Chondrocyte (in vitro differentiated cells): ENCODE measurements around the gene LAMB1. TPM values are rescaled to one million over a fixed set of nuclear protein-coding genes. Genes with fewer than 3 reads are reported as not detected.
A peak's percentile ranks its signal among the peaks of the same experiment; 100 is the strongest.

Source experiments
- DNase-seq: peaks from one replicate; pipeline ENCODE4 v3.0.0; 2021; ENCODE audit warnings: mixed read lengths, low spot score
- H3K27ac Mint-ChIP-seq: one replicate; pipeline ENCODE4 v1.8.0; 2021; ENCODE audit warnings: mild to moderate bottlenecking, moderate library complexity, mixed read lengths; ENCODE audit not compliant: unreplicated experiment
- H3K27me3 Mint-ChIP-seq: 2 replicates; pipeline ENCODE4 v1.8.0; 2021; ENCODE audit warnings: low read depth, mixed read lengths
- H3K36me3 Mint-ChIP-seq: 2 replicates; pipeline ENCODE4 v1.8.0; 2021; ENCODE audit warnings: low read depth, mixed read lengths
- H3K4me1 Mint-ChIP-seq: 2 replicates; pipeline ENCODE4 v1.8.0; 2021; ENCODE audit warnings: low read depth, mild to moderate bottlenecking, mixed read lengths
- H3K4me3 Mint-ChIP-seq: one replicate; pipeline ENCODE4 v1.8.0; 2021; ENCODE audit warnings: mild to moderate bottlenecking, moderate library complexity, mixed read lengths; ENCODE audit not compliant: unreplicated experiment
- H3K9me3 Mint-ChIP-seq: 2 replicates; pipeline ENCODE4 v1.8.0; 2021; ENCODE audit warnings: low read depth, mixed read lengths
- total RNA-seq: library from RNA; stranded (reverse); gene quantifications from 3 replicates; pipeline ENCODE4 v1.2.1, GENCODE V29; 2021
- TF ChIP-seq, protein P1 (sequence below): fragments of 200-600 bp; sonication (generic); IDR thresholded peaks from 2 replicates; pipeline ENCODE4 v1.5.0; 2021; ENCODE audit warnings: antibody characterized with exemption, mild to moderate bottlenecking, moderate library complexity

Gene LAMB1
- total RNA-seq, 1 donor from 2014 or later, result 466 TPM

DNA sequence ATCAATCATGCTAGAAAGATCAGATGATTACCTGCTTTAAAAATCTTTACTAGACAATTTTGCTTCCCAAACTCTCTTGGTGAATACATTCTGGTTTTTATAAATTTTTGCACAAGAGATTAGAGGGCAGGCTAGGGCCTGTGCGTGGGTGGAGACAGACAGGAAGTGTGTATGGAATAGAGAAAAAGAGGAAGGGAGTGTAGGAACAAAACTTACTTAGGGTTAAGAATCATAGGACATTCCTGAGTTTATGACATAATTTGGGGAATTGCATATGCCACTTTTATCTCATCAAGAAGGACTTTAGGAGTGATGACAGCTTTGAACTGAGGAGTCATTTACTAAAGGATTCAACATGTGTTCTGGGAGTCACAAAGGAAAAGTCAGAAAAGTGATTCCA is 31.3 kb downstream of the LAMB1 start:
- Mint-ChIP-seq H3K9me3 (no peaks in the 10 kb centered on the region), H3K4me3 (no peak overlapping the region), H3K27me3 (no peaks in the 10 kb centered on the region), H3K36me3 (peaks cover 40% of the 10 kb centered on the region), H3K4me1 (peaks cover 33% of the 10 kb centered on the region), H3K27ac (peak overlapping the region; percentile 75)
- no peak for DNase-seq
- TF ChIP-seq, protein P1, sequence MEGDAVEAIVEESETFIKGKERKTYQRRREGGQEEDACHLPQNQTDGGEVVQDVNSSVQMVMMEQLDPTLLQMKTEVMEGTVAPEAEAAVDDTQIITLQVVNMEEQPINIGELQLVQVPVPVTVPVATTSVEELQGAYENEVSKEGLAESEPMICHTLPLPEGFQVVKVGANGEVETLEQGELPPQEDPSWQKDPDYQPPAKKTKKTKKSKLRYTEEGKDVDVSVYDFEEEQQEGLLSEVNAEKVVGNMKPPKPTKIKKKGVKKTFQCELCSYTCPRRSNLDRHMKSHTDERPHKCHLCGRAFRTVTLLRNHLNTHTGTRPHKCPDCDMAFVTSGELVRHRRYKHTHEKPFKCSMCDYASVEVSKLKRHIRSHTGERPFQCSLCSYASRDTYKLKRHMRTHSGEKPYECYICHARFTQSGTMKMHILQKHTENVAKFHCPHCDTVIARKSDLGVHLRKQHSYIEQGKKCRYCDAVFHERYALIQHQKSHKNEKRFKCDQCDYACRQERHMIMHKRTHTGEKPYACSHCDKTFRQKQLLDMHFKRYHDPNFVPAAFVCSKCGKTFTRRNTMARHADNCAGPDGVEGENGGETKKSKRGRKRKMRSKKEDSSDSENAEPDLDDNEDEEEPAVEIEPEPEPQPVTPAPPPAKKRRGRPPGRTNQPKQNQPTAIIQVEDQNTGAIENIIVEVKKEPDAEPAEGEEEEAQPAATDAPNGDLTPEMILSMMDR, result no peak

GRCh38 chr7:107971100-107971499 is 31.9 kb downstream of the LAMB1 start:
- DNase-seq, result no peak
- H3K27me3 Mint-ChIP-seq, result no peaks in the 10 kb centered on the region

GRCh38 chr7:107969856-107970255 is 33.1 kb downstream of the LAMB1 start:
- no peaks in the 10 kb centered on the region for H3K27me3 Mint-ChIP-seq
- H3K27ac Mint-ChIP-seq, result no peak overlapping the region
- DNase-seq, result no peak
- TF ChIP-seq, protein P1, result no peak
- H3K4me3 Mint-ChIP-seq, result no peak overlapping the region
- no peaks in the 10 kb centered on the region for H3K9me3 Mint-ChIP-seq
- peaks cover 33% of the 10 kb centered on the region for H3K4me1 Mint-ChIP-seq
- peaks cover 32% of the 10 kb centered on the region for H3K36me3 Mint-ChIP-seq

More at GRCh38 chr7:107971100-107971499, 31.9 kb downstream of the LAMB1 start:
- TF ChIP-seq, protein P1, result no peak
- H3K36me3 Mint-ChIP-seq, result peaks cover 39% of the 10 kb centered on the region
- H3K4me1 Mint-ChIP-seq, result peaks cover 33% of the 10 kb centered on the region
- peak overlapping the region; percentile 75 for H3K27ac Mint-ChIP-seq
- H3K9me3 Mint-ChIP-seq, result no peaks in the 10 kb centered on the region
- H3K4me3 Mint-ChIP-seq, result no peak overlapping the region

DNA sequence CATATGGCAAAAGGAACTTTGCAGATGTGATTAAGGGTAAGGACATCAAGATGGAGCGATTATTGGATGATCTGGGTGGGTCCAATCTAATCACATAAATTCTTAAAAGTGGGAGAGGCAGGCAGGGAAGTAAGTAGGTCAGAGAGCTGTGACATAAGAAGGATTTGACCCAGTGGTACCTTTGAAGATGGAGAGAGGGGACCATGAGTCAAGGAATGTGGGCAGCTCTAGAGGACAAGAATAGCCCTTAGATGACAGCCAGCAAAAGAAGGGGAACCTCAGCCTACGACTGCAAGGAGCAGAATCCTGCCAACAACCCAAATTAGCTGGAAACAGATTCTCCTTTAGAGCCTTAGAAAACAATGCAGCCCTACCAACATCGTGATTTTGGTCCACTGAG is 34.5 kb downstream of the LAMB1 start:
- TF ChIP-seq, protein P1, result no peak
- H3K9me3 Mint-ChIP-seq, result no peaks in the 10 kb centered on the region
- H3K27me3 Mint-ChIP-seq, result no peaks in the 10 kb centered on the region
- peaks cover 35% of the 10 kb centered on the region for H3K36me3 Mint-ChIP-seq
- H3K4me3 Mint-ChIP-seq, result no peak overlapping the region
- H3K4me1 Mint-ChIP-seq, result peaks cover 33% of the 10 kb centered on the region
- no peak for DNase-seq
- no peak overlapping the region for H3K27ac Mint-ChIP-seq

- no peak overlapping the region for H3K4me3 Mint-ChIP-seq
- no peak overlapping the region for H3K27ac Mint-ChIP-seq
- no peaks in the 10 kb centered on the region for H3K27me3 Mint-ChIP-seq
- peaks cover 22% of the 10 kb centered on the region for H3K4me1 Mint-ChIP-seq
- peaks cover 34% of the 10 kb centered on the region for H3K36me3 Mint-ChIP-seq
- no peaks in the 10 kb centered on the region for H3K9me3 Mint-ChIP-seq
- TF ChIP-seq, protein P1, result no peak
- DNase-seq, result no peak
Observed at GRCh38 chr7:107967420-107967819, 35.5 kb downstream of the LAMB1 start.
